ENCODE measurements around the gene PSEN1. TPM values are rescaled to one million over a fixed set of nuclear protein-coding genes. Genes with fewer than 3 reads are reported as not detected.
A peak's percentile ranks its signal among the peaks of the same experiment; 100 is the strongest.

PSEN1 gene
- polyA plus RNA-seq, 1 donor from 2014 or later = 35.3 TPM

DNA sequence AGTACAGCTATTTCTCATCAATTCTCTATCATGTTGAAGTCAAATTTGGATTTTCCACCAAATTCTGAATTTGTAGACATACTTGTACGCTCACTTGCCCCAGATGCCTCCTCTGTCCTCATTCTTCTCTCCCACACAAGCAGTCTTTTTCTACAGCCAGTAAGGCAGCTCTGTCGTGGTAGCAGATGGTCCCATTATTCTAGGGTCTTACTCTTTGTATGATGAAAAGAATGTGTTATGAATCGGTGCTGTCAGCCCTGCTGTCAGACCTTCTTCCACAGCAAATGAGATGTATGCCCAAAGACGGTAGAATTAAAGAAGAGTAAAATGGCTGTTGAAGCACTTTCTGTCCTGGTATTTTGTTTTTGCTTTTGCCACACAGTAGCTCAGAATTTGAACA lies 83.8 kb downstream of the PSEN1 start:
- peaks cover 13% of the 10 kb centered on the region for H3K36me3 Mint-ChIP-seq
- H3K27me3 Mint-ChIP-seq = no peaks in the 10 kb centered on the region
- peaks cover 16 to 26% (median 23%) of the 10 kb centered on the region in 3 donors for H3K4me1 Mint-ChIP-seq
- H3K27ac Mint-ChIP-seq = no peak overlapping the region
- no peaks in the 10 kb centered on the region for H3K9me3 Mint-ChIP-seq
- no peak overlapping the region for H3K4me3 Mint-ChIP-seq

DNA sequence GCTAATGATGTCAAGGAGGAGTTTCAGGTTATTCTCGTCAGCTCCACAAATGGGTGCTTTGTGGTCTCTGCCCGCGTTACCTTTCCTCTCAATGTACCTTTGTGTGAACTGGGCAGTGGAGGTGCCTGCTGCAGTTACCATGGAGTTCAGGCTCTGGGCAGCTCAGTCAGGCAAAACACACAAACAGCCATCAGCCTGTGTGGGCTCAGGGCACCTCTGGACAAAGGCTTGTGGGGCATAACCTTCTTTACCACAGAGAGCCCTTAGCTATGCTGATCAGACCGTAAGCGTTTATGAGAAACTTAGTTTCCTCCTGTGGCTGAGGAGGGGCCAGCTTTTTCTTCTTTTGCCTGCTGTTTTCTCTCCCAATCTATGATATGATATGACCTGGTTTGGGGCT lies 84.3 kb downstream of the PSEN1 start:
- H3K27ac Mint-ChIP-seq = peak overlapping the region in 1 of 3 donors; percentile 28
- H3K4me1 Mint-ChIP-seq = peaks cover 16 to 26% (median 24%) of the 10 kb centered on the region in 3 donors
- H3K4me3 Mint-ChIP-seq = peak overlapping the region in 1 of 4 donors; percentile 5
- no peaks in the 10 kb centered on the region for H3K27me3 Mint-ChIP-seq
- no peaks in the 10 kb centered on the region for H3K9me3 Mint-ChIP-seq
- peaks cover 11% of the 10 kb centered on the region for H3K36me3 Mint-ChIP-seq

DNA sequence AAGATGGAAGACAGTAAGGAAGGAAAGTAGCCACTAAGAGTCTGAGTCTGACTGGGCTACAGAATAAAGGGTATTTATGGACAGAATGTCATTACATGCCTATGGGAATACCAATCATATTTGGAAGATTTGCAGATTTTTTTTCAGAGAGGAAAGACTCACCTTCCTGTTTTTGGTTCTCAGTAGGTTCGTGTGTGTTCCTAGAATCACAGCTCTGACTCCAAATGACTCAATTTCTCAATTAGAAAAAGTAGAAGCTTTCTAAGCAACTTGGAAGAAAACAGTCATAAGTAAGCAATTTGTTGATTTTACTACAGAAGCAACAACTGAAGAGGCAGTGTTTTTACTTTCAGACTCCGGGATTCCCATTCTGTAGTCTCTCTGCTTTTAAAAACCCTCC lies 85.6 kb downstream of the PSEN1 start:
- Mint-ChIP-seq H3K4me1 (peaks cover 16 to 26% (median 24%) of the 10 kb centered on the region in 3 donors), H3K27me3 (no peaks in the 10 kb centered on the region), H3K36me3 (peaks cover 9% of the 10 kb centered on the region), H3K9me3 (no peaks in the 10 kb centered on the region), H3K27ac (no peak overlapping the region), H3K4me3 (peak overlapping the region in 1 of 4 donors; percentile 20)

DNA sequence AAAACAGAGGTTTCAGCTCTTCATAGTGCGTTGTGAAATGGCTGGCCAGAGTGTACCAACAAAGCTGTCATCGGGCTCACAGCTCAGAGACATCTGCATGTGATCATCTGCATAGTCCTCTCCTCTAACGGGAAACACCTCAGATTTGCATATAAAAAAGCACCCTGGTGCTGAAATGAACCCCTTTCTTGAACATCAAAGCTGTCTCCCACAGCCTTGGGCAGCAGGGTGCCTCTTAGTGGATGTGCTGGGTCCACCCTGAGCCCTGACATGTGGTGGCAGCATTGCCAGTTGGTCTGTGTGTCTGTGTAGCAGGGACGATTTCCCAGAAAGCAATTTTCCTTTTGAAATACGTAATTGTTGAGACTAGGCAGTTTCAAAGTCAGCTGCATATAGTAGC lies 86.7 kb downstream of the PSEN1 start:
- Mint-ChIP-seq H3K36me3 (peaks cover 9% of the 10 kb centered on the region), H3K27me3 (no peaks in the 10 kb centered on the region), H3K4me3 (no peak overlapping the region), H3K4me1 (peaks cover 16 to 26% (median 24%) of the 10 kb centered on the region in 3 donors), H3K9me3 (no peaks in the 10 kb centered on the region), H3K27ac (peak overlapping the region in 2 of 3 donors; percentile 76 to 82)

DNA sequence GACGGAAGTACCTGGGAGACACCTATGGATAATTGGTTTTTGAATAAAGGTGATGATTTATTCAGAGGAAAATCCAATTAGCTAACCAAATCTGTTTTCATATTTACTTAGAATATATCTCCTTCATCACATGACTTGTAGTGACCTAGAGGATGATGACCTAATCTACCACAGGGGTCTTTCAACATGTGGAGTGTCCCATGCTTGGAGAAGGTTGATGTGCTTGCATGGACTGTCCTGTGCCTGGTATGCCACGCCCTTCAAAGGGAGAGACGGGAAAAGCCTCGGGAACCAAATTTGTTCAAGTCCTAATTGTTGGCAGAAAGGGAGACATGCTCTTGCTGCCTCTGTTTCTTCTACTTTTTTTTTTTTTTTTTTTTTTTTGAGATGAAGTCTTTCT lies 89.2 kb downstream of the PSEN1 start:
- H3K36me3 Mint-ChIP-seq = peaks cover 2% of the 10 kb centered on the region
- no peaks in the 10 kb centered on the region for H3K27me3 Mint-ChIP-seq
- no peak overlapping the region for H3K4me3 Mint-ChIP-seq
- no peak overlapping the region for H3K27ac Mint-ChIP-seq
- peaks cover 16 to 23% (median 21%) of the 10 kb centered on the region in 3 donors for H3K4me1 Mint-ChIP-seq
- H3K9me3 Mint-ChIP-seq = no peaks in the 10 kb centered on the region

DNA sequence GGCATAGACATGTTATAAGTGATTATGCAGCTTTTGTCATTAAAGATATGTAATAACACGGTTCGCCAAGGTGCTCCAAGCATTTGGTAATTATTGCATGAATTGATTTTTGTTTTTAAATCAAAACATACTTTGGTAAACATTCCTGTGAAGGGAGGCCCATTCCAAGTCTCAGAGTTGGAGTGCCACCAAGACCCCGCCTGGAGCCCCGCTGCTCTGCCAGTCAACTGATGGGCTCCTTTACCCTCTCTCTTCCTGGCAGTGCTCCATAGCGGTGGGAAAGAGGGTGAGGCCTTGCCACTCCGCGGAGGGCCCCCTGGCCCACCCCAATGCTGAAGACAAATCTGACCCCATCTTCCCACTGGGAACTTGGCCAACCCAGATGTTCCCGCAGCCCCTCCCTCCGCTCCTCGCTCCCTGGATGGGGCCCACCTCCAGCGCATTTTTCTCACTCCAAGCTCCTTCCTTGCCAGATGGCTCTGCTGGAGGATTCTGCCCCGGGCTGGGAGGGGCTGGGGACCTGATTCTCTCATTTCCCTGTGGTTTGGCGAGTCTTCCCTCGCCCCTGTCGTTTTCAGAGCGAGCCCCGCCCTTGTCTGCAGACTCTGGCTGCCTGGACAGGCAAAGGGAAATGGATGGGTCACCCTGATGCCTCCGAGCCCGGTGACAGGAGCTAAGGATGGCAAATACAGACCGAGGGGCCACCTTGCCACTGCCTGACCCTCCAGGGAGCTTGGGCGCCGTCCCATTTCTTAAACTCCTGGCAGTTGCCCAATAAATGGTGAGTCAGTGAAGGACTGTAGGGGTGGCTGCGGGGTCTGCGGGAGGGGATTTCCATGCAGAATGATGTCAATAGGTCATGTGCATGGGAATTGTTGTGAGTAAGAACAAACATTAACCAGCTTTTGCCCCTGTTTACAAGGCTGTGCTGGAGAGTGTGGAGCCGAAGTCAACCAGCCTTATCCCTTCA lies 91.8 kb downstream of the PSEN1 start:
- H3K27me3 Mint-ChIP-seq = no peaks in the 10 kb centered on the region
- H3K27ac Mint-ChIP-seq = no peak overlapping the region
- H3K4me1 Mint-ChIP-seq = peaks cover under 1 to 7% (median 1%) of the 10 kb centered on the region in 3 donors
- H3K36me3 Mint-ChIP-seq = peaks cover 3% of the 10 kb centered on the region
- no peaks in the 10 kb centered on the region for H3K9me3 Mint-ChIP-seq
- H3K4me3 Mint-ChIP-seq = no peak overlapping the region

DNA sequence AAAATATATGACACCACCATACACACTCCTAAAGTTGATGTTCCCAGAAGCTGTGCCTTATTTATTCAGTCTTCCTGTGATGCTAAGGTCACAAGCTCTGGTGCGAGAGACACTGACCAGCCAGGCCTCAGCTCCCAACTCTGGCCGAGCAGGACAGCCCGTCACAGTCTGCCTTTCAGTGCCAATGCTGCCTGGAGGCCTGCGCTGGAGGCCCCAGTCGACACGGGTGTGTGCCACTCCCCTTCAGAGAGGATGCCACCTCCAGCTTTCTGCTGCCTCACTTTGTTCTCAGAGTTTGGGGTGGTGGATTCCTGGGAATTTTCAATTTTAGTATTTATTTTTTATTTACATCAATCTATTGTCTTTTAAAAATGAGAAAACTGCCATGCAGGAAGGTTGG lies 93.7 kb downstream of the PSEN1 start:
- Mint-ChIP-seq H3K4me1 (peaks cover 0 to 3% (median 0%) of the 10 kb centered on the region in 3 donors), H3K9me3 (no peaks in the 10 kb centered on the region), H3K4me3 (no peak overlapping the region), H3K27ac (no peak overlapping the region), H3K36me3 (peaks cover 3% of the 10 kb centered on the region), H3K27me3 (peaks cover 11% of the 10 kb centered on the region)

DNA sequence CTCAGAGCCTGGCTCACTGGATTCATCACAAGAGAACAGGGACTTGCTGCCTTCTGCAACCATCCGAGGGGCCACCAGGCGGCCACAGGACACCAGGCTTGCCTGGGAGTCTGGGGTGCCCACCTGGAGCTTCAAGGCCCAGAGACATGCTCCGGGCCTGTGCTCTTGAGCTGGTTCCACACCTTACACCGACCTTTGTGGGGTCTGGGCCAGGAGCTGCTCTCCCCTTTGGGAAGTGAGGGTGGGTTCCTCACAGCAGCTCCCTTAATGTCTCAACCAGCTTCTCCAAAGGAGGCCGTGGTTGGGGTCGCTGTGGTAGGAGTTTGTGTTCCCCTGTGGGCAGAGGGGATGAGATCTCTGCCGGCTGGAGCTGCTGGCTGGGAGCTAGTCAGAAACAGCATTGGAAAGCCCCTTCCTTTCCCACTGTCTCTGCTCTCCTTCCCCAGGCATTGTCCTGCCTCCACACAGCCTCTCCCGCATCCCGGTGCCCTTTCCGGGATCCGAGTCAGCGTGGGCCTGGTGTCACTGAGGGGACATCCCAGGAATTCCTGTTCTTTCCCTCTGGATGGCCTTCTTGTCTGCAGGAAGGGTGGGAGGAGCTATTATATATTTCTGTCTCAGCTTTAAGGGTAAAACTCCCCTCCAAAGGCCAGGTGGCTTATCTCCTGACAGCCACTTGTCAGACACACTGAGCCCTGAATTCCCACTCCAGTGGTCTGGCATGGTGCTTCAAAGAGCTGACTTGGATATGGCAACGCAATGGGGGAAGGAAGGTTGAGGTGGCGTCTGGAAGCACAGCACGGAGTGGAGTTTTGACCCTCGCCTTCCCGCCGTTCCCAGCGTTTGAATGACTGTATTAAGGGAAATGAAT lies 95.9 kb downstream of the PSEN1 start:
- Mint-ChIP-seq H3K27ac (peak overlapping the region in 1 of 3 donors; percentile 18), H3K36me3 (peaks cover 3% of the 10 kb centered on the region), H3K4me1 (peaks cover 0 to 16% (median 8%) of the 10 kb centered on the region in 3 donors), H3K4me3 (no peak overlapping the region), H3K27me3 (peaks cover 28% of the 10 kb centered on the region), H3K9me3 (peaks cover 0 to 2% (median 0%) of the 10 kb centered on the region in 3 donors)

DNA sequence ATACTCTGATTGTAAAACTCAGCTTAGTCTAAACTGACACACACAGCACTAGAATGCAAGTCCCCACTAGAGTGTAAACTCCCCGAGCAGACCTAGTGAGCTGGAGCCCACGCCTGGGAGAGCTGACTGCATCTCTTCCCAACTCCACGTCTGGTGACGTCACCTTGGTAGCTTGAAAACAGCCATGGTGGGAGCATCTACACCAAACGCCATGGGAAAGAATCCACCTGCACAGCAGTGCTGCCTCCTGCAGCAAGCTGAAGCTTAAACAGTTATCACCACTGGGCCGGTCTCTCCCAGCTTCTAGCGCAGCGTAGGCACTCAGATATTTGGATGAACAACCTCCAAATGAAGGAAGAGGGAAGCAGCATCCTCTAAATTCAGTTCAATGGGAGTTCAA lies 96.7 kb downstream of the PSEN1 start:
- Mint-ChIP-seq H3K36me3 (peaks cover 3% of the 10 kb centered on the region), H3K27me3 (peaks cover 28% of the 10 kb centered on the region), H3K4me3 (peak overlapping the region in 1 of 4 donors; percentile 5), H3K27ac (no peak overlapping the region), H3K9me3 (peaks cover 0 to 2% (median 0%) of the 10 kb centered on the region in 3 donors), H3K4me1 (peaks cover 0 to 16% (median 8%) of the 10 kb centered on the region in 3 donors)

DNA sequence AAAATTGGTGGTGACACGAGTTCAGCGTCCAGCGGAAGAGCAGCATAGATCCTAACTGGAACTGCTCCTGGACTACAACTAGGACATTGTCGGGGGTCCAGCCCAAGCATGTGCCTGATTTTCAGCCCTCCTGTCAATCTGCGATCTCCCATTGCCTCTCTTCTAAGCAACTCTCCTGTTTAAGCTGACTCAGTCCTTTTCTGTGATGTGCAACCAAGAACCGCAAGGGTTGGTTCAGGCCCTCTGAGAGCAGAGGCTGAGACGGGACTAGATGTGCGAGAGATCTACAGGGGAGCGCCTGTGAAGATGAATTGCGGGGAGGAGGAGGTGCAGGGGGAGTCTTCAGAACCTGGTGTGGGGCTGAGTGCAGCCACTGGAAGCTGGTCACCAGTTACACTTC lies 97.3 kb downstream of the PSEN1 start:
- Mint-ChIP-seq H3K9me3 (peaks cover 0 to 2% (median 0%) of the 10 kb centered on the region in 3 donors), H3K4me3 (no peak overlapping the region), H3K27ac (no peak overlapping the region), H3K27me3 (peaks cover 31% of the 10 kb centered on the region), H3K4me1 (peaks cover 4 to 18% (median 12%) of the 10 kb centered on the region in 3 donors), H3K36me3 (peaks cover 3% of the 10 kb centered on the region)

DNA sequence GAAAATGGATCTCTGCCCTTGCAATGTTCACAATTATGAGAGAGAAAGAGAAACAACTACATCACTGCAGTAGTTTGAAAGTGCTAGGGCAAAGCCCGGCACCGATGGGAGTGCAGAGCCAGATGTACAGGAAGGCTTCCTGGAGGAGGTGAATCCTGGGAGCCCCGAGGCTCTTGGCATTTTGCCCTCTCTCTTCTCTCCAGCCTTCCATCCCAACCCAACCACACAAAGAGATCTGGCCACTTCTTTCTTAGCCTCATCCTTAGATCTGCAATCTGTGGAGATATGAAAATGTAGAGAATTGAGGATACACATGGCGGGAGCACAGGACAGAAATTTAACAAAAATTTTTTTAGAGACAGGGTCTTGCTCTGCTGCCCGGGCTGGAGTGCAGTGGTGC lies 97.7 kb downstream of the PSEN1 start:
- peaks cover 3% of the 10 kb centered on the region for H3K36me3 Mint-ChIP-seq
- H3K4me3 Mint-ChIP-seq = peak overlapping the region in 1 of 4 donors; percentile 18
- peaks cover 0 to 7% (median 0%) of the 10 kb centered on the region in 3 donors for H3K9me3 Mint-ChIP-seq
- H3K4me1 Mint-ChIP-seq = peaks cover 6 to 21% (median 15%) of the 10 kb centered on the region in 3 donors
- H3K27me3 Mint-ChIP-seq = peaks cover 35% of the 10 kb centered on the region
- H3K27ac Mint-ChIP-seq = no peak overlapping the region

DNA sequence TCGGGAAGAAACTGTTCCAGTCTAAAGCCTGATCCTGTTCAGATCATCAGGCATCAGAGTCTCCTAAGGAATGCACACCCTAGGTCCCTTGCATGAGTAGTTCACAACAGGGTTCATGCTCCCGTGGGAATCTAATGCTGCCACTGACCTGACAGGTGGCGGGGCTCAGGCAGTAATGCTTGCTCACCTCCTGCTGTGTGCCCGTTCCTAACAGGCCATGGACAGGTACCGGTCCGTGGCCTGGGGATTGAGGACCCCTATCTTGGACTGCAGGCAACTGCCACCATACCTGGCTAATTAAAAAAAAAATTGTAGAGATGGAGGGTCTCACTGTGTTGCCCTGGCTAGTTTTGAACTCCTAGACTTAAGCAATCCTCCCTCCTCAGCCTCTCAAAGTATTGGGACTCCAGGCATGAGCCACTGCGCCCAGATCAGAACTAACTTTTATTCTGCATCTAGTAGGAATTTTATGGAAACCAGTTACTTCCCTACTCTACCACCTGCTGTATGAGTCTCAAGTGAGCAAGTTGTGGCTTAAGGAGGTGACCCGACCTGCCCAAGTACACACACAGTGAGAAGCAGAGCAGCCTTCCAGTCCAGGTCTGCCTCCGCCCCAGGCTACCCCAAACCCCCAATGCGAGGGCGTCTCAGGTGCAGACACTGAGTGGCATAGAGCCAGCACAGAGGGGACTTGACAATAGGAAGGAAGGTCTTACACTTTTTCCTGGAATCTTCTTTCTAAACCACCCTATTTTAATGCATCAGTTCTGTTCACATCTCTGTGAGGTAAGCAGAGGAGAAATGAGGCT lies 98.5 kb downstream of the PSEN1 start:
- peaks cover 11 to 21% (median 19%) of the 10 kb centered on the region in 3 donors for H3K4me1 Mint-ChIP-seq
- peaks cover 3% of the 10 kb centered on the region for H3K36me3 Mint-ChIP-seq
- peak overlapping the region in 2 of 4 donors; percentile 12 to 17 for H3K4me3 Mint-ChIP-seq
- peaks cover 39% of the 10 kb centered on the region for H3K27me3 Mint-ChIP-seq
- no peak overlapping the region for H3K27ac Mint-ChIP-seq
- H3K9me3 Mint-ChIP-seq = peaks cover 0 to 7% (median 0%) of the 10 kb centered on the region in 3 donors

DNA sequence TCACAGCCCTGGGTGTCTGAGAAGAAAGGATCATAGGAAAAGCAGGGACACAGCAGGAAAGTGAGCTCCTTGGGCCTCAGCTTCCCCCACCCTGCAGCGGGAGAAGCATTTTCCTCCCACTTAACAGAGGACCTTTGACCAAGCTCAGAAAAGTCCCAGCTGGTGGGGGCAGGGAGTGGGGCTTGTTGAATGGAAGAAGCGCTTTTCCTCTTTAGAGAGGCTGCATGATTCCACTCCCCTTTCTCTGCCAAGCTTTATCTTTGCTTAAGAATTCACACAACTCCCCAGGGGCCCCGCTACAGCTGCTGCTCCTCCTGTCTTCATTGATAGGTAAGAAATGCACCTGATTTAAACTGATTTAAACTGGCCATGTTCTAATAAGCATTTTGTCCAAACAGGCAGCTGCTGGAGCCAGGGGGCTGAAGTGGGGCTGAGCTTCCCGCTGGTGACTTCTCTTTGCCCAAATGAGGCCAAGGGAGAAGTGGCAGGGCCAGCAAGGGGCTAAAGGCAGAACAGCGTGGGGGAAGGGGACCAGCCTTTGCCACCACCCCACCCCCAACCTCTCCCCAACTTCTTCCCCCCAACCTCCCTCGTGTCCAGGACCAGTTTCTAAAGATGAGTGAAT lies 99.3 kb downstream of the PSEN1 start:
- peaks cover 1% of the 10 kb centered on the region for H3K36me3 Mint-ChIP-seq
- peak overlapping the region in 3 of 4 donors; percentile 12 to 80 (median 60) for H3K4me3 Mint-ChIP-seq
- H3K9me3 Mint-ChIP-seq = peaks cover 0 to 7% (median 0%) of the 10 kb centered on the region in 3 donors
- peaks cover 44% of the 10 kb centered on the region for H3K27me3 Mint-ChIP-seq
- no peak overlapping the region for H3K27ac Mint-ChIP-seq
- peaks cover 11 to 24% (median 22%) of the 10 kb centered on the region in 3 donors for H3K4me1 Mint-ChIP-seq

DNA sequence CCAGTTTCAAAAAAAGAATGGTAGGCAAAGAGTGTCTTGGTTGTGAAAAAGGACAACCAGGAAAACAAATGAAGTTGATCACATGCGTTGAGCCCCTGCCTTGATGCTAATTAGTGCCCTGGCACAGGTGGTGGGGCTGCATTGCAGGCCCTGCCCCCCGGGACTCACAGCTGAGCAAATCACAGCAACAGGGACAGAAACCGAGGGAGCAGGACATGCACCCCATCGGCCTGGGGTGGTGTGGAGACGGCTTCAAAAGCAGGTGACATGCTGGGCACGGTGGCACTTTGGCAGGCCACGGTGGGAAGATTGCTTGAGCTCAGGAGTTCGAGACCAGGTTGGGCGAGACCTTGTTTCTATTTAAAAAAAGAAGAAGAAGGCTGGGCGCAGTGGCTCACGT lies 99.8 kb downstream of the PSEN1 start:
- H3K4me1 Mint-ChIP-seq = peaks cover 15 to 27% (median 24%) of the 10 kb centered on the region in 3 donors
- no peaks in the 10 kb centered on the region for H3K36me3 Mint-ChIP-seq
- H3K27ac Mint-ChIP-seq = no peak overlapping the region

More for the DNA sequence above, 99.8 kb downstream of the PSEN1 start:
- Mint-ChIP-seq H3K9me3 (peaks cover 0 to 7% (median 0%) of the 10 kb centered on the region in 3 donors), H3K4me3 (peak overlapping the region in 3 of 4 donors; percentile 33 to 72 (median 60)), H3K27me3 (peaks cover 49% of the 10 kb centered on the region)

Measured in IgD-negative memory B cell (primary cell).